ENCODE measurements around the gene BBC3.
A peak's percentile ranks its signal among the peaks of the same experiment; 100 is the strongest.

Gene BBC3

DNA sequence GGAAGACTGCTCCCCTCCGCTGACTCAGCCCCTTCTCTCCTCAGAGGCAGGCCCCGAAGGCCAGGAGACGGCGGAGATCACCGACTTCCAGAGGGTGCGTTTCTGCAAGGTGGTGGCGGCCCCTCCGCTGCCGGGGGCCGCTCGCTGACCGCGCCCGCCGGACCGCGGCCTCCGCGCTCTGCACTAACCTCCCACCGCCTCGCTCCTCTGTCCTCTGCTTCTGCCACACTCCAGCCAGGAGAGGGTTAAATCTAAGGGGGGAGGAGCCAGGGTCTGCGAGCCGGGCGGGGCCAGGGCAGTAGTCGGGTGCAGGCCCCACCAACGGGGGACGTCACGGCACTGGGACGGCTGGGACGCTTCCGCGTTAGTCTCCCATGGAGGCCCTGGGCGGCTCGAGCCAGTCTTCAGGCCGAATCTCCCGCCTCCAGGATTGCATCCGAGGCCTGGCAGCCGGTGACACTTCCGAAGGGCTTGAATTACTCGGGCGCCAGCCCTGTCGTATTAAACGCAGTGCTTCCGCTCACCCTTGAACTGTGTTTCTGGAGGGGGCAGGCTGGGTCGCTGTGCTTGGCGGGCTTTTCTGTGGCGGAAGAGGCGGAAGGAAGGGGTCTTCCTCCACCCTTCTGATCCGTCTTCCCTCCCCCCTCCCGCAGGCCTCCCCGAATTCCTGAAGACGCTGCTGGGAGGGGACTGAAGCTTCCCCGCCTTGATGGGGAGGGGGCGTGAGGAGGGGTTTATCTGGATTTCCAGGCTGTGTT, 42.5 kb upstream of the BBC3 start:
- H3K4me3 ChIP-seq (ENCODE audit: control insufficient read depth, low read depth, low read length): peak overlapping the region; percentile 69
- peak; percentile 71 for DNase-seq (ENCODE audit: low read depth)
- no peak for TF ChIP-seq CTCF (IDR thresholded peaks at IDR 0.05; ENCODE audit: control insufficient read depth, insufficient read depth, low read depth, low read length, missing control alignments)

- DNase-seq (ENCODE audit: low read depth): peak; percentile 24
- peak; percentile 1 for TF ChIP-seq CTCF (IDR thresholded peaks at IDR 0.05; ENCODE audit: control insufficient read depth, insufficient read depth, low read depth, low read length, missing control alignments)
Measured at GRCh38 chr19:47272448-47273312, 41.7 kb upstream of the BBC3 start.

DNA sequence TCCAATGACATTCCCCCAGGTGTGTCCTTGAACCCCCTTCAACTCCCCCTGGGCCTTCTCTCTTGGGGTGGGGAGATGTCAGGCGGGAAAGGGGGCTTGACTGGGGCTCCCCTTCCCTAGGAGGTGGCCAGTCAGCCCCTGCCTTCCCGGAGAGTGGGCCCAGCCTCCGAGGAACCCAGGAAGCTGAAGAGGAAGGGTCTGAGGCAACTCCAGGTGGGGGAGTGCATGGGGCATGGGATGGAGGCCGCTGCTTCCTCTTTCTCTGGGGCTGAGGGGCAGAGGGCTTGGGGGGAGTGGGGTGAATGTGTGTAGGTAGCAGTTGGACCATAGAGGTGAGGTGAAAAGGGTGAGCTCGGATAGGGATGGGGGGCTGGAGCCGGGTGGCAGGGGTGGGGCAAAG, 41.0 kb upstream of the BBC3 start:
- no peak overlapping the region for H3K4me3 ChIP-seq (ENCODE audit: control insufficient read depth, low read depth, low read length)
- no peak for TF ChIP-seq CTCF (IDR thresholded peaks at IDR 0.05; ENCODE audit: control insufficient read depth, insufficient read depth, low read depth, low read length, missing control alignments)
- DNase-seq (ENCODE audit: low read depth): no peak

More at GRCh38 chr19:47272448-47273312, 41.7 kb upstream of the BBC3 start:
- H3K4me3 ChIP-seq (ENCODE audit: control insufficient read depth, low read depth, low read length): peak overlapping the region; percentile 69

DNA sequence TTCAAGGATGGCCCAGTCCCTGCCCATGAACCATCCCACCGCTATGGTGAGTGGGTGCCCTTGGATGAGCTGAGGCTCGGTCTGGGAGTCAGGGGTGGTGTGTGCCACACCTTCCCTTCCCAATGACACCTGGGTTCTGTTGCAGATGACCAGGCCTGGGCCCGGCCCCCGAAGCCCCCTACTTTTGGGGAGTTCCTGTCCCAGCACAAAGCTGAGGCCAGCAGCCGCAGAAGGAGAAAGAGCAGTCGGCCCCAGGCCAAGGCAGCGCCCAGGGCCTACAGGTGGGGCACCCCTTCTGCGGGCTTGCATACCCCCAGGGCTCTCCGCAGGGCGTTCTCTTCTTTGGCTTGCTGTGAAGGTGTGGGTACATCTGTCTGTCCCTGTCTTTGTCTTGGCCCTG, 39.4 kb upstream of the BBC3 start:
- DNase-seq (ENCODE audit: low read depth): no peak
- TF ChIP-seq CTCF (IDR thresholded peaks at IDR 0.05; ENCODE audit: control insufficient read depth, insufficient read depth, low read depth, low read length, missing control alignments): no peak
- no peak overlapping the region for H3K4me3 ChIP-seq (ENCODE audit: control insufficient read depth, low read depth, low read length)

- no peak for DNase-seq (ENCODE audit: low read depth)
- no peak overlapping the region for H3K4me3 ChIP-seq (ENCODE audit: control insufficient read depth, low read depth, low read length)
- TF ChIP-seq CTCF (IDR thresholded peaks at IDR 0.05; ENCODE audit: control insufficient read depth, insufficient read depth, low read depth, low read length, missing control alignments): no peak
Measured at GRCh38 chr19:47269596-47269995, 38.6 kb upstream of the BBC3 start.

GRCh38 chr19:47268028-47268427, 37.0 kb upstream of the BBC3 start:
- DNase-seq (ENCODE audit: low read depth): no peak
- no peak overlapping the region for H3K4me3 ChIP-seq (ENCODE audit: control insufficient read depth, low read depth, low read length)
- TF ChIP-seq CTCF (IDR thresholded peaks at IDR 0.05; ENCODE audit: control insufficient read depth, insufficient read depth, low read depth, low read length, missing control alignments): no peak
